NB4 (cell line): ENCODE results near the gene PPP1R1C.
A peak's percentile ranks its signal among the peaks of the same experiment; 100 is the strongest.

Experiments used
- DNase-seq: peaks from one replicate; pipeline ENCODE4 v3.0.0; 2010; ENCODE audit warnings: low read depth
- H3K4me3 ChIP-seq: one replicate; pipeline ENCODE4 v1.5.1; 2011; ENCODE audit warnings: mild to moderate bottlenecking, low read depth, low read length, moderate library complexity
- MYC ChIP-seq: IDR thresholded peaks from 2 replicates; pipeline ENCODE4 v1.6.1; 2011; ENCODE audit warnings: low read depth, low read length
- POLR2A ChIP-seq: IDR thresholded peaks from 2 replicates; pipeline ENCODE4 v1.6.1; 2011; ENCODE audit warnings: mild to moderate bottlenecking; ENCODE audit not compliant: insufficient read length; ENCODE audit errors: extremely low read depth
- TF ChIP-seq, protein P1 (sequence below): IDR thresholded peaks from one replicate; pipeline ENCODE4 v1.5.1; 2012; ENCODE audit warnings: low read depth, low read length
- TF ChIP-seq, protein P2 (sequence below): IDR thresholded peaks from 2 replicates; pipeline ENCODE4 v1.6.1; 2011; ENCODE audit warnings: low read depth, low read length

Gene PPP1R1C

DNA sequence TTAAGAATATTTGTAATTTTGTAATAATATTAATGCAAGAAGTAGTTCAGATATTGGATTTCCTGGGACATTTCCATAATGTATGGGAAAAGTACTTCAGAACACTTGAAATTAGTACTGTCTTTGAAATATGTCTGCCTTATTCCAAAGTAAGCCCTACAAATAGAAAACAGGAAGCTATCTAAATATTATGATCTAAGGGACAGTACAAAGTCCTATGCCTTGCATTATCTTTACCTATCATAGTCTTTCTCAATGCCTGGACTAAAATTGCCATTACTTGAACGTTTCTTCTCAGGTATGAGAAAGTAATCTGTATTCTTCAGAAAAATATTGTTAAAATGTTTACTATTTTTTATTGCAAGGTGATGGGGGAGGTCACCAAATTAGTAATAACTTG is 113.0 kb downstream of the PPP1R1C start:
- TF ChIP-seq POLR2A, result no peak
- TF ChIP-seq, protein P1, sequence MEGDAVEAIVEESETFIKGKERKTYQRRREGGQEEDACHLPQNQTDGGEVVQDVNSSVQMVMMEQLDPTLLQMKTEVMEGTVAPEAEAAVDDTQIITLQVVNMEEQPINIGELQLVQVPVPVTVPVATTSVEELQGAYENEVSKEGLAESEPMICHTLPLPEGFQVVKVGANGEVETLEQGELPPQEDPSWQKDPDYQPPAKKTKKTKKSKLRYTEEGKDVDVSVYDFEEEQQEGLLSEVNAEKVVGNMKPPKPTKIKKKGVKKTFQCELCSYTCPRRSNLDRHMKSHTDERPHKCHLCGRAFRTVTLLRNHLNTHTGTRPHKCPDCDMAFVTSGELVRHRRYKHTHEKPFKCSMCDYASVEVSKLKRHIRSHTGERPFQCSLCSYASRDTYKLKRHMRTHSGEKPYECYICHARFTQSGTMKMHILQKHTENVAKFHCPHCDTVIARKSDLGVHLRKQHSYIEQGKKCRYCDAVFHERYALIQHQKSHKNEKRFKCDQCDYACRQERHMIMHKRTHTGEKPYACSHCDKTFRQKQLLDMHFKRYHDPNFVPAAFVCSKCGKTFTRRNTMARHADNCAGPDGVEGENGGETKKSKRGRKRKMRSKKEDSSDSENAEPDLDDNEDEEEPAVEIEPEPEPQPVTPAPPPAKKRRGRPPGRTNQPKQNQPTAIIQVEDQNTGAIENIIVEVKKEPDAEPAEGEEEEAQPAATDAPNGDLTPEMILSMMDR, result no peak
- TF ChIP-seq MYC, result no peak
- TF ChIP-seq, protein P2, sequence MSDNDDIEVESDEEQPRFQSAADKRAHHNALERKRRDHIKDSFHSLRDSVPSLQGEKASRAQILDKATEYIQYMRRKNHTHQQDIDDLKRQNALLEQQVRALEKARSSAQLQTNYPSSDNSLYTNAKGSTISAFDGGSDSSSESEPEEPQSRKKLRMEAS, result no peak
- no peak overlapping the region for H3K4me3 ChIP-seq
- no peak for DNase-seq

DNA sequence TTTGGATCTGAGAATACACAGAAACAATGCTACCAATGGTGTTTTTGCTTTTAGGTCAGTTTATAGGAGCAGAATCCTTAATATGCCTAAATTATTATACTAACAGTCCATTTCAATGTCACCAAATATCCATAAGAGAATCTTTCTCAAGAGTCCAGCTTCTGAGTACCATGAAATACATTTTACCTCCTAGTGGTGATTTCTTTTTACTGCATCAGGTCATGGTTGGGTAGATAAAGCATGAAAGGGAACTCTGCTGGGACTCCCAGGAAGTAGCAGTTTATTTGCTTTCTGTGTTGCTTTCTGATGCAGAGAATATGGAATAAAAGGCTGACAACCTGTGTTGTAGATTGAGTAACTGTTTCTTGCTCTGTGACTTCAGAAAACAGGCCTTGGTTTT is 115.6 kb downstream of the PPP1R1C start:
- peak; percentile 10 for DNase-seq

DNA sequence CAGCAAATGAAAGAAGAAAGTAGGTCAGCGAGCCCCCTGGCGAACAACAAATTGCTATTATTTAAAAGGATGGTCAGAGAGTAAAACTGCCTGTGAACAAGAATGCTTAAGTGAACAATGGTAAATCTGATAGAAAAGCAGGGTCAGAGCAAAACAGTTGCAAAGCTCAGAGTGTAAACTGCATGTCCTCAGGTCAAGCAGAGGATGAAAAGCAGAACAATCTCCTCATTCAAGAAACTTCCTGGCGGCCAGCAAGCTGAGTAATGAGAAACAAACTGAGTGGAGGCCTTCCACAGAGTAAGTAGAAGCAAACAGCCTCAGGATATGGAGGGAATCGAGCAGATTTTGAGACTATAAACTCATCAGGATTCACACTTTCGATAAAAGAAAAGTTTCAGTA is 117.9 kb downstream of the PPP1R1C start:
- DNase-seq, result no peak
- H3K4me3 ChIP-seq, result no peak overlapping the region
- TF ChIP-seq MYC (no peak), POLR2A (no peak)
- TF ChIP-seq, protein P1, result no peak
- TF ChIP-seq, protein P2, result no peak

More for the DNA sequence above, 115.6 kb downstream of the PPP1R1C start:
- H3K4me3 ChIP-seq, result no peak overlapping the region
- TF ChIP-seq, protein P1, result no peak
- TF ChIP-seq MYC, result no peak
- TF ChIP-seq, protein P2, result no peak

DNA sequence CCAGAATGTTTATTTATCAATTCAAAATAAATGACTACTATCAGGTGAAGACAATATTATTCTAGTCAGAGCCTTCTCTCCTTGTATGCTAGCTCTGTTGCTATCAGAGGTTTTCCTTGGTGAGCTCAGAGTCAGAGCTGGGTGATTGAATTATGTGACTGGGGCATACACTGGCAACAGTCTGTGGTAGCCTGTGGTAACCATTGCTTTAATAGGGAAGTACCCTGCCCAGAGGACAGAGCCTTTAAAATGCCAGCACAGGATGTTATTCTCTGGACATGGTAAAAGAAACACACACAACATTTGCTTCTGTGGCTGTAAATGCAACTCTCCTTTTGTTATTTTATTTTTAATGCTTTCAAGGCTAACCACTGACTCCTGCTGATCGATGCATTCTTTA is 124.7 kb downstream of the PPP1R1C start:
- TF ChIP-seq, protein P1, result no peak
- TF ChIP-seq POLR2A (no peak), MYC (no peak)
- TF ChIP-seq, protein P2, result no peak
- DNase-seq, result peak; percentile 9
- no peak overlapping the region for H3K4me3 ChIP-seq

DNA sequence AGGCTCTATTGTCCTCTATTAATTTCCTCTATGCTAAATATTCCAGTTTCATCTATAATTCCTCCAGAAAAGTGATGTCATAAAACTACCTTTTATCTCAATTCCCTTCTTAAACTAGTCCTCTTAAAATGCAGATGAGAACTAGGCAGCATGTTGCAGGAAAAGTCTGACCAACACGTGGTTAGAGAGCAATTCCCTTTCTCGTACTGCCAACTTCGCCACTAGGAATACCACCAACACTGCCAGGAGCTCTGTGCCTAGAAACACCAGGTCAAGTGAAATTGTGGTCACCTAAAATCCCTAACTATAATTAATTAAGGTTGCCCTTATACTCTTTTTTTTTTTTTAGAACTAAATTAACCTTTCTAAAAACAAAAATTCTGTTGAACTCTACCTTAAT is 127.7 kb downstream of the PPP1R1C start:
- TF ChIP-seq, protein P2, result no peak
- TF ChIP-seq MYC (no peak), POLR2A (no peak)
- TF ChIP-seq, protein P1, result no peak
- no peak for DNase-seq

DNA sequence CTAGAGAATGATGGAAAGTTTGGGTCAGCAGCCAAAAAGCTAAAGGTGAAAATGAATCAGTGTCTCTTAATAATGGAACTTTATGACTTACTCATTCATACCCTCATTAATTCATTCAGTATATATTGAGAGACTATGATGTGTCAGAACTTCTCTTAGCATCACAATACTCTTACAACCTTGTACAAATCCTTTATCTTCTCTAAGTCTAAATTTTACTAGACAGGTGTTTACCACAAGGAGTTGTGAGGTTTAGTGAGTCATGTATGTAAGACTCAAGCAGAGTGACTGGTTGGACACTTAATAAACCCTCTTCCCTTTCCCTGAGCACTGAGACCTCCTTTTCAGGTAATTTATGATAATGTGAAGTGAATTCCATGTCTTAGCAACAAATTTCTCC is 129.6 kb downstream of the PPP1R1C start:
- DNase-seq, result no peak
- TF ChIP-seq, protein P1, result no peak
- TF ChIP-seq POLR2A (no peak), MYC (no peak)
- TF ChIP-seq, protein P2, result no peak
- no peak overlapping the region for H3K4me3 ChIP-seq

More for the DNA sequence above, 127.7 kb downstream of the PPP1R1C start:
- no peak overlapping the region for H3K4me3 ChIP-seq
